Measurements from ENCODE around the gene ZMIZ1. TPM values are rescaled to one million over a fixed set of nuclear protein-coding genes. Genes with fewer than 3 reads are reported as not detected.

The ZMIZ1 gene
- total RNA-seq, 1 experiment from 2014 or later, result 28.4 TPM

- H3K4me2 ChIP-seq (ENCODE audit: low read length), result no peak overlapping the region
- H3K79me2 ChIP-seq (ENCODE audit: insufficient read depth, low read length), result no peaks in the 10 kb centered on the region
- no peak overlapping the region for H3K9ac ChIP-seq (ENCODE audit: low read length)
- BruUV-seq (replicated peaks), result no TSS peak
- no peak for ATAC-seq
- H3K9me2 ChIP-seq (ENCODE audit: insufficient read depth), result no peaks in the 10 kb centered on the region
- TF ChIP-seq FOSL1 (IDR thresholded peaks at IDR 0.05; ENCODE audit: low read depth), result no peak
- TF ChIP-seq ZBTB33 (IDR thresholded peaks at IDR 0.05; ENCODE audit: extremely low read depth, insufficient replicate concordance, low read length), result no peak
- TF ChIP-seq TCF7L2 (IDR thresholded peaks at IDR 0.05; ENCODE audit: borderline replicate concordance, extremely low read depth, insufficient read depth, insufficient read length), result no peak
- no peak for TF ChIP-seq POLR2A (IDR thresholded peaks at IDR 0.05; ENCODE audit: borderline replicate concordance, extremely low read depth, insufficient read depth, insufficient read length)
- TF ChIP-seq EZH2phosphoT487 (IDR thresholded peaks at IDR 0.05; ENCODE audit: borderline replicate concordance), result no peak
- TF ChIP-seq EGR1 (IDR thresholded peaks at IDR 0.05; ENCODE audit: low read depth), result no peak
- TF ChIP-seq, protein P1, sequence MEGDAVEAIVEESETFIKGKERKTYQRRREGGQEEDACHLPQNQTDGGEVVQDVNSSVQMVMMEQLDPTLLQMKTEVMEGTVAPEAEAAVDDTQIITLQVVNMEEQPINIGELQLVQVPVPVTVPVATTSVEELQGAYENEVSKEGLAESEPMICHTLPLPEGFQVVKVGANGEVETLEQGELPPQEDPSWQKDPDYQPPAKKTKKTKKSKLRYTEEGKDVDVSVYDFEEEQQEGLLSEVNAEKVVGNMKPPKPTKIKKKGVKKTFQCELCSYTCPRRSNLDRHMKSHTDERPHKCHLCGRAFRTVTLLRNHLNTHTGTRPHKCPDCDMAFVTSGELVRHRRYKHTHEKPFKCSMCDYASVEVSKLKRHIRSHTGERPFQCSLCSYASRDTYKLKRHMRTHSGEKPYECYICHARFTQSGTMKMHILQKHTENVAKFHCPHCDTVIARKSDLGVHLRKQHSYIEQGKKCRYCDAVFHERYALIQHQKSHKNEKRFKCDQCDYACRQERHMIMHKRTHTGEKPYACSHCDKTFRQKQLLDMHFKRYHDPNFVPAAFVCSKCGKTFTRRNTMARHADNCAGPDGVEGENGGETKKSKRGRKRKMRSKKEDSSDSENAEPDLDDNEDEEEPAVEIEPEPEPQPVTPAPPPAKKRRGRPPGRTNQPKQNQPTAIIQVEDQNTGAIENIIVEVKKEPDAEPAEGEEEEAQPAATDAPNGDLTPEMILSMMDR (IDR thresholded peaks at IDR 0.05 in 2 of 3, conservative IDR thresholded peaks at IDR 0.05 in 1 of 3; ENCODE audit: borderline replicate concordance in 1 of 3, insufficient read depth in 1 of 3, low read depth in 2 of 3, low read length in 2 of 3), result no peak
- TF ChIP-seq SRF (IDR thresholded peaks at IDR 0.05; ENCODE audit: low read depth), result no peak
- no peaks in the 10 kb centered on the region for H3K36me3 ChIP-seq (ENCODE audit: control insufficient read depth in 1 of 2, insufficient read depth in 2 of 2, low read length in 2 of 2)
- intact Hi-C loops (cut with micrococcal nuclease), result no loop called here
- DNase-seq (ENCODE audit: low read depth, low spot score), result no peak
- ChIA-PET CTCF (no interaction called here), POLR2A (no interaction called here), RAD21 (ENCODE audit: low non-redundant PET in 1 of 2, low total read pairs in 2 of 2, uncharacterized antibody in 2 of 2, unreplicated experiment in 2 of 2) (no interaction called here)
- no peaks in the 10 kb centered on the region for H4K20me1 ChIP-seq (ENCODE audit: insufficient read depth)
- no peaks in the 10 kb centered on the region for H3K27me3 ChIP-seq (ENCODE audit: insufficient read depth, low read length)
- H2AFZ ChIP-seq (ENCODE audit: low read depth, low read length, poor library complexity, severe bottlenecking), result no peak overlapping the region
- H3K27ac ChIP-seq (ENCODE audit: low read depth, low read length), result no peak overlapping the region
- H3K4me3 ChIP-seq (replicated peaks in 1 of 2; ENCODE audit: low read depth in 1 of 2, low read length in 2 of 2), result no peak overlapping the region
- H3K4me1 ChIP-seq (ENCODE audit: control insufficient read depth in 1 of 2, insufficient read depth in 2 of 2, low read length in 2 of 2), result no peaks in the 10 kb centered on the region
- no peaks in the 10 kb centered on the region for H3K9me3 ChIP-seq (ENCODE audit: control insufficient read depth in 1 of 2, insufficient read depth in 1 of 2, low read depth in 1 of 2, low read length in 2 of 2)
These were observed 157.9 kb downstream of the ZMIZ1 start for GRCh38 chr10:79226391-79227245.
